Right forelimb (tissue), 1 donor: Measurements from ENCODE around the gene UST.
"Not testable (repeated sequence)": the region's sequence is repeated elsewhere in the genome, so short reads cannot be mapped to it uniquely, and the experiment has no call there.

Experiments used
- DNase-seq: peaks from one replicate; pipeline ENCODE4 v3.0.0-alpha.2; 2018

UST gene

DNA sequence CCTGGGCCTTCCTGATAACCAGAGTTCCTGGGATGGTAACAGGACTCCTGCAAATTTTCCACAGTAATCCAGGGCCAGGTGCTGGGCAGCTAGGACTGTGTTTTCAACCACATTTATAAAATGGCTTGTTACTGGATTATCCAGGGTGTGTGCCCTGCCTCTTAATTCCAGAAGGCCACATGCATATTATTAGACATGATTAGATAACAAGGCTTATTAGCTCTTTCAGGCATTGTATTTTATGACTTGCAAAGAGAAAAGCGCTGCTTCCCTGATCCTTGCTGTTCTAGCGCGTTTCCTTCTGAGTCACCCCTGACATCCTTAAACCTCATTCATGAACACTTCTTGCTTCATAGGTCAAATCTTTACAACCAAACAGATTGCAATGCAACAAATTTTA, 208.6 kb downstream of the UST start:
- DNase-seq: no peak

DNA sequence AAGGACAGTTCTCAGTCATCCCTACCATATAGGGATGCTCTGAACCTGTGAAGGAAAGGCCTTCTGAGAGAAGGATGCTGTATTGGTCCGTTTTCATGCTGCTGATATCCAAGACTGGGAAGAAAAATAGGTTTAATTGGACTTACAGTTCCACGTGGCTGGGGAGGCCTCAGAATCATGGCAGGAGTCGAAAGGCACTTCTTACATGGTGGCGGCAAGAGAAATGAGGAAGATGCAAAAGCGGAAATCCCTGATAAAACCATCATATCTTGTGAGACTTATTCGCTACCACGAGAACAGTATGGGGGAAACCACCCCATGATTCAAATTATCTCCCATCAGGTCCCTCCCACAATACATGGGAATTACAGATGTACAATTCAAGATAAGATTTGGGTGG, 209.3 kb downstream of the UST start:
- DNase-seq: not testable (repeated sequence)

DNA sequence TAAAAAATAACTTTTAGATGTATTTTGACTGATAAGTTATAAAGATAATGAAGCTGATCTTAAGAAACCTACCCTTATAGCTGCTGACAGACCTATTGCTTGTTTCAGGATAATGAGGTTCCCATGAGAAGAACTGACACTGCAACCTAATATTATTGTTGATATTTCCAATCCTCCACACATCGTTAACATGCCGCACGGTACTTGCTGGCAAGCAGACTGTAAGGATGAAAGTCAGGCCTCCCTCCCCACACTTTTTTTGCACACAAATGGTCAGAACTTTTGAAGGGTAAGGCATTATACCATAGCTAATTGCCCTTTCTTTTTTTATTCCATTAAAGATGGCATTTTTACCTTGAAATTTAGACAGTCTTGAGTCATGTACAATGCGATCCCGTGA, 210.9 kb downstream of the UST start:
- no peak for DNase-seq

DNA sequence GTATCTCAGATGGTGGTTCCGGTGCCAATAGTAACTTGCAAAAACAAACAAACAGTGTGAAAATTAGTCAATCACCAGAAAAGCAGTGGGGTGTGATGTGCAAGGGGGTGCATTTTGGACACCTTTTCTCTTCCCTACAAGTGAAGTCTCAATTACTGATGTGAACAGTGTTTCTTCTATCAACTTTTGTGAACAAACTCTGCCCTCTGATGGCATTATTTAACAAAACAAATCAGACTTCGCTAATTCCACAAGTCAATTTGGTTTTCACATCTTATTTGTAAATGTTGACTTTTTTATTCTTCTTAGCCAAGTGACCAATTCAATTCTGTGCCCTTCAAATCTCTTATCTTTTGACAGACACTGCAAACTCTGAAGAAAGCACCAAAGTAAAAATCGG, 212.2 kb downstream of the UST start:
- DNase-seq: no peak

DNA sequence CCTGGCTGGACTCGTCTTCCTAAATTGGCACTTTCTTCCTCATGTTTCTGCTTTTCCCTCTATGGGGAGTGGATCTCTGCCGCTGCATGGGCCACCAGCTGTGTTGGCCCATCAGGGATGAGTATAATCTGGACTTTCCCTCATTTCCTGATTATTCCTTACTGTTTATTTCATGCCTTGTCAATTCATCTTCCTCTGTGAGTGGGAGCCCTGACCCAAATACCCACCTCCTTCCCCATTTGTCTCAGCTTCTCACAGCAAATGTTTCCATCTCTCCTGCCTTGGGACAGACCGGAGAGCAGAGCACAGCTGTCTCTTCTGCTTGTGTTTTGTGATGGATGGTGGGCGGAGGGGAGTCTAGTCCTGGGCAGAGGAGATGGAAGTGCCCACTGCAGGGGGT, 212.7 kb downstream of the UST start:
- no peak for DNase-seq

DNA sequence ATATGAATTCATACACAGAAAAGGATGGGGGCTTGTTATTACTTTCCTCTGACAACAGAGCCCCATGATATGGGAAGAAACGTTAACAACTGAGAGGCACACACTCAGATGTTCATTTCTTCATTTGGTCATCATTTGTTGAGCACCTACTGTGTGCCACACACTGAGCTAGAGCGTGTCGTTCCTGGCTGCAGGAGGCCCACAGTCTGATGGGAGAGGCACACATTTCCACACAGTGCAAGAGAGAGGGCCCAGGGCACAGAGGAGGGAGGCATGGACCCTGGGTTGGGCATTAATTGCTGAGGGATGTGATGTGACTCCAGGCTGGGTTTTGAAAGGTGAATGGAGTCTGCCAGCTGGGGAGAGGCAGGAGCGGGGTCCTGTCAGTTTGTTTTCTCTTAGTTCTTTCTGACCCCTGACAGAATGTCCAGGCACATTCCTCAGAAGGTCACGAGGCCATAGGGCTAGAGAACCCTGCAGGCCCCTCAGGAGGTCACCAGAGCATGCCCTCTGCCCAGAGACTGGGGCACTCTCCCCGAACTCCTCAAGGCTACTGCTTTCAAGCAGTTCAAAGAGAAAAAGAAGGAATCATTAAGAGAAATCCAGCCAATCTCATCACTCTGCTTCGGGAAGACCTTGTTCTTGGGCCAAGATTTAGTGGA, 216.2 kb downstream of the UST start:
- DNase-seq: no peak

DNA sequence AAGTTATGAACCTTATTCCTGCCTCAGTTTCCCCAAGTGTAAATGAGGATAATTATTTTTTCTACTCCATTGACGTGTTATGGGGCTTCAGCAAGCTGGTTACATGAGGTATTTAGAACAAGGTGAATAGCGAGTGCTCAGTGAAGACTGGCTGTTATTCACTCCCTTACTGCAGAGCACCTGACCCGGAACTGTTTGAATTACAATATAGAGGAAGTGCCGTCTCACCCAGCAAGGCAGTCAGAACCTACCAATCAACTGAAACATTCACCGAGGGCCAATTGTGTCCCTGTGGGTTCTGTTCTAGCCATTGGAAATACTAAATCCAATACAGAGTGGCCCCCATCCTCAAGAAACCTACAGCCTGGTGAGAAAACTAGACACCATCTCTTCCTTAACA, 216.9 kb downstream of the UST start:
- no peak for DNase-seq

DNA sequence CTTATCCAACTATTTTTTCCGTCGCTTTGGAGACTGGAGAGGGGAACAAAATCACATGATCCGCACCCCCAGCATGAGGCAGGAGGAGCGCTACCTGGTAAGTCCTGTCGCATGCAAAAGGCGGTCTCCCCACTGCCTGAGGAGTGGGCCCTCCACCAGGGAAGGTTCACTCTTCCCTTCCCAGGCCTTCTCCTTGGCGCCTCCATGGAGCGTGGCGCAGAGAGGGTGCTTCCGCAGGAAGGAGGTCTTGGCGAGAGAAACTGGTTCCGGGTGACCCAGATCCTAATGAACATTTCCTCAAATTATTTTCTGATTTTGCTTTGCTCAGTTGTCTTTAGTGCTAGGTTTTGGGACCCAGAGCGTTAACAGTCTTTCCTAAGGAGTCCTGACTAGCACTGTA, 217.6 kb downstream of the UST start:
- no peak for DNase-seq

DNA sequence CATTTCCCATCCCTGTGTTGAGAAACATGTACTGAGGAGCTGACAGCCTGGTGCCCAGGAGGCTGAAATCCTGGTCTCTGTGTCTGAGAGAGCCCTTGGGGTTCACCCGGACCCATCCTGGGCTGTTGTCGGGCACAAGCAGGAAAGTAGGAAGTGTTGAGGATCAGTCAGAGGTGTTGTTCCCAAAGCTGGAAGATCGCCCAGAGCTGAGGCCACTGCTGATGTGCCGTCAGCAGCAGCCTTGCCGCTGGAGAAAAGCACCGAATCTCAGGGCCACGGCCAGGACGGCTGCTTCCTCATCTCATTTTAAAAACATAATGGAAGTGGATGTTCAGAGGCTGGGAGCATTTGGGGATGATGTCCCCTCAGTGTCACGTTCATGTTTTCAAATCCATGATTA, 218.5 kb downstream of the UST start:
- no peak for DNase-seq

DNA sequence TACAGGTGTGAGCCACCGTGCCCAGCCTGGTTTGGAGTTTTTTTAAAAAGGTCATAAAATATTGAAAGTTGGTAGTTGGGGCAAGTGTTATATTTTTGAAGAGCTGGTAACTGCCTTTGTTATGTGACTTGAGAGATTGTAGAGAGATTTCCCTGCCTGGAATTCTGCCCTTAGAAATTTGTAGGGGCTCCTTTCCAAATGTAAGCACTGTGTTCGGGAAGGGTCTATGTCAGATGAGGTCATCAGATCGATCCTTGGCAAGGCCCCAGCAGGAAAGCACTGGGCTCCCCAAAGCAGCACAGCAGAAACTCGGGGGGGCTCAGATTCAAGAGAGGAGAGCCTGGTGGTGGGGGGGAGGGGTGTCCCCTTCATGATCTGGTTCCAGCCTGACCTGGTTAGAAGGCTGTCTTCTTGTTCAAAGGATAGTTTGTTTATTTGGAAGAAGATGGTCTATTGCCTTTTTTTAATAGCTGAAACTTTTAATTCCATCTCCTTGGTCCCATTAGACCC, 220.2 kb downstream of the UST start:
- no peak for DNase-seq

DNA sequence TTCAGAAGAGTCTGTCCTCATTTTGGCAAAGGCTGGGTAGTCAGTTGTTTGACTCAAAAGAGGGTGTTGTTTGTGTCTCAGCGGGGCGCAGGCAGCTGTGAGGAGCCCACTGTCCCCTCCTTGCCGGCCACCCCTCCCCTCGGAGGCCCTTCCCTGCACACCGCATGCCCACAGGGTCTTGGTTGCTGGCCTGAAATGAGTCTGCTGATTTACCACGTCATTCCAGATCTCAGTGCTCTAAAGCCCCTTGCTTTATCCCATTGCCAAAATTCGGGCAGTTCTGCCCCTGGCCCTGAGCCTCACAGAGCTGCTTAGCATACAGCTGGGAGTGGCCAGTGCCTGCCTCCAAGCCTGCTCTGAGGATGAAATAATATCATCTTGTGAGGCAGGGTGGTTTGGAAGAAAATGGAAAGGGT, 220.7 kb downstream of the UST start:
- DNase-seq: no peak

DNA sequence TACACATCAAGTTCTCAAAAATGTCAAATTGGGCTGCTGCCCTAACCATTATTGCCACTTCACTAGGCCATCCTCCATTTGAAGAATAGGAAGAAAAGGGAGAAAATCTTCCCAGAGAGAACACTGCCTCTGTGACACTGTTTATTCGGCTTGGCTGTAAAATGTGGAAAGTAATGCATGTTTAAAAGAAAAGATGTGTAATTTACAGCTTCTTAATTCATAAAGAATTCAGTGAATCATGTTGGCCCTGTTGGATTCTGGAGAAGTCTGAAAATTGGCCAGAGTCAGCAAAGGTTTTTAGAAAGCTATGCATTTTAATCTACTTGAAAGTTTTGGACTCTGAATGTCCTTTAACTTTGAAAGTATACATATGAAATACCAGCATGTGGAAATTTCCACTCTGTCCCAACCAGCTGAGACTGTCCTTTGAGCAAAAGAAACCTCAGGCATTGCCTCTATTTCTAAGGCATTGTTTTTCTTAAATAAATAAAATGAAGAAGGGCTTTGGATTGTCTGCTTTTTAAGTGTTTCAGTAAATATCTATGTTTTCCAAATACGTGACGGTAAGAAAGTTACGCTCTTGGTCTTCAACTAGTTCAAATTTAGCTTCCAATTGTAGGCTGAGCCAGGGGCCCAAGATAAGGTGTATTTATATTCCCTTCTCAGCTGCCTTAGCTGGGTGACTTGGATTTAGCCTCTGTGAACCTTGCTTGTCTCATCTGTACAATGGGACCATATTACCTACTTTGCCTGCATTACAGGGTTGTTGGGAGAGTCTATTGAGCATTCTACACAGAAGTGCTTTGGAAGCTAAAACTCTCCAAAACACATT, 222.2 kb downstream of the UST start:
- no peak for DNase-seq

DNA sequence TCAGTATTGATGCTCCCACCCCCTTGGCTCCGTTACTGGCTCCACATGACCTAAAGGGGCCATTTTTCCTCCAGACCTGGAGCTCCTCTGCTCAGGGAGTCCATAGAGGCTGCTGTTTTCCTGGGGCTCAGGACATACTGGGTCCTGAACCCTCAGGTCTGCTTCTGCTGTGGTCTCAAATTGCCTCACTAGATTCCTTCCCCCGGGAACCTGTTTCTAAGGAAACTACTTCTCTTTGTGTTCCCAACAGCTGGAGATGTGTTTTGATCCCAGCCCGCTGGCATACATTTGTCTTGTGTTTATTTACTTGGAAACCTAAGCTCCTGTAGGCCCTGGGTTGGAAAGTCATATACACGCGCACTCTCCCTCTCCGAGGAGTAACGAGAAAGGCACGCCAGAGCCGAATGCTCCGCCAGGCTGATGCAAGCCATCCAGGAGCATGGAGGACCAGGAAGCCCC, 222.8 kb downstream of the UST start:
- DNase-seq: peak; percentile 80

DNA sequence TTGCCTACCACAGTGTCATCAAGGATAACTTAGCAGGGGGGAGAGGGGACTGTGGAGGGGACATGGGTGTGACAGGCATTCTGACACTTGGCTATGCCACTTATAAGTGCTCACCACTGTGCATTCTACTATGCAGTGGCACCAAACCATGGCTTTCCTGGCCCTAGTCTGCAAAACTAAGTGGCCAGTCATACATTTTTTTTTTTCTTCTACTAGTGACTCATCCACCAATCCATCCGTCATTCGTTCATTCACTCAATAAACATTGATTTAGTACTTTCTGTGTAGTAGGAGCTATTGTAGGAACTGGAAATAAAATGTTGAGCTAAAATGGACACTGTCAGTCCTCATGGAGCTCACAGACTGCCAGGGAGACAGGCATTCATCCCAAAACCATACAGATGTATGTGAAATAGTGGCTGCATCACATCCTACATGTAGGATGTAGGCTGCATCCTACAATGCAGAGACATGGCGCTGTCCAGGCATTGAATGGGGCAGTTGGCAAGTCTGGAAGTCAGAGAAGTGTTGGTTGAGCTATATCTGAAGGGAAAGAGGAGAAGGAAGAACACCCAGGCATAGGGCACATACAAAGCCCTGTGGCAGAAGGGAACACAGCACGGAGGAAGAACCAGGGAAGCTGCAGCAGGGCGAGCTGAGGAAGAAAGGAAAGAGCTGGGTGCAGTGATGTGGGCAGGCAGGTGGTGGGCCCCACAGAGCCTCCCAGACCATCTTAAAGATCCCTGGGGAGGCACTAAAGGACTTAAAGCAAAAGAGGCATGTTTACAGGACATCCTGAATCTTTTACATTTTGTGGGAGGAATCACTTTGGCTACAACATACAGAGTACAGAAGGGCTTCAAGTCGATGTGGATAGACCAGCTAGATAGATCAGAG, 224.4 kb downstream of the UST start:
- no peak for DNase-seq

DNA sequence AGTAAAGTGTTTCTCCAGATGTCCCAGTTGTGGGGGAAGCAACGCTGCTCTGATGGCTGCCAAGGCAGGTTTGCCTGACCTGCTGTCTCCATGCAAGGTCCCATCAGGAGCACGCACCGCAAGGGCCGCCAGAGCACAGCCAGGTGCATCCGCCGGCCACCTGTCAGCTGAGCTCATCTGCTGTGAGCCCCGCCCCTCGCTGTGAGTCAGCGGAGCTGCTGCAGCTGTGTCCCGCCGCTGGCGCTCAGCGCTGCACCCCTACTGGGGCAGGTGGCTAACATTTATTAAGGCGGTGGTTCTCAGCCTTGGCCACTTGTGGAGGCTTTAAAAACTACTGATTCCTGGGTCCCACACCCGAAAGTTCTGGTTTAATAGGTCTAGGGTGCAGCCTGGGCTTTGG, 225.7 kb downstream of the UST start:
- peak; percentile 85 for DNase-seq

DNA sequence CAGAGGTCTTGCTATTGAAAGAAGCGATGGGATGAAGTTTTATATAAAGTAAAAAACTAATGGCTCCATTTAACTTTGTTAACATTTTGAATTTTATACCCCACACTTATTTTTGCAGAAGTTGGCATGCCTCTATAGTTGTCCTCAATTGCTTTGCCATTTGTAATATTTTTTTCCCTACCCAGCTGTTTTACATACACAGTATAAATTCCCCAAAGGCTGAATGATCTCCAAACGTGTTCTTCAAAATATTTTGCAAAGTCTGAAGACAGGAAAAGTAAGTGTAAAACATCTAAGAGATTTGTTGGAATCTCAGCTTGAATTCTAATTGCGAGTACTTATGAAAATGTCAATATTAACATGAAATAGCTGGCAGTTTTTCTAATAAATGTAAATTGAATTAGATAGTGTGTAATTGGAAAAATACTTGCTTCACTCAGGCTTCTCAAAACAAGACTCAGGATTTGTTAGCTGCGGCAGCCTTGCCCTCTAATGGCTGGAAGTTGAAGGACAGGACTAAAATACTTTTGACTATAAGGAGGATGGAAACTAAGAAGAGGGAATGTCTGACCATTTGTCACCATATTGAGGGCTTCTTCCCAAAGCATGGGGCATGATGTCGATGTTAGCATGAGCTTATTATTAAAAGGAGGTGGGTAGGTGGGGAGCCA, 226.8 kb downstream of the UST start:
- no peak for DNase-seq

DNA sequence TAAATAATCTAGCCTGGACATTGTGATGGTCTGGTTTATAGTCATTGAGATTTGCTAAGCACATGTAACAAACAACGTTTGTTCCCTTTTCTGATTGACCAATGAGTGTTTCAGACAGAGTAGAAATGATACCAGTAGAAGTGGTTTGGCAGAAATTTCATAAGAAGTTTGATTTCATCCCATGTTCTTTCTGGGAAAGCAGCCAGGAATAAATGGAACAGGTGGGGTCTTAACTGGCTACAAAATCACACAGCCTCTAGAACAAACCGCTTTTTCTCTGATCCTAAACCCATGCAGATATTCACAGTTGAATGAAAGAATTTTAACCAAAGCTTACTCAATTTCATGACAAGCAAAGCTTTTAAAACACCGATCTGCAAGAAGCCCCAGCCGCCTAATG, 227.5 kb downstream of the UST start:
- no peak for DNase-seq

DNA sequence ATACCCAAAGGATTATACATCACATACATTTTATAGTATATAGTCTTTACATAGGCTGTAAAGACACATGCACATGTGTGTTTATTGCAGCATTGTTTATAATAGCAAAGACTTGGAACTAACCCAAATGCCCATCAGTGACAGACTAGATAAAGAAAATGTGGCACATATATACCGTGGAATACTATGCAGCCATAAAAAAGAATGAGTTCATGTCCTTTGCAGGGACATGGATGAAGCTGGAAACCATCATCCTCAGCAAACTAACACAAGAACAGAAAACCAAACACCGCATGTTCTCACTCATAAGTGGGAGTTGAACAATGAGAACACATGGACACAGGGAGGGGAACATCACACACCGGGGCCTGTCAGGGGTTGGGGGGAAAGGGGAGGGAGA, 231.5 kb downstream of the UST start:
- DNase-seq: not testable (repeated sequence)

DNA sequence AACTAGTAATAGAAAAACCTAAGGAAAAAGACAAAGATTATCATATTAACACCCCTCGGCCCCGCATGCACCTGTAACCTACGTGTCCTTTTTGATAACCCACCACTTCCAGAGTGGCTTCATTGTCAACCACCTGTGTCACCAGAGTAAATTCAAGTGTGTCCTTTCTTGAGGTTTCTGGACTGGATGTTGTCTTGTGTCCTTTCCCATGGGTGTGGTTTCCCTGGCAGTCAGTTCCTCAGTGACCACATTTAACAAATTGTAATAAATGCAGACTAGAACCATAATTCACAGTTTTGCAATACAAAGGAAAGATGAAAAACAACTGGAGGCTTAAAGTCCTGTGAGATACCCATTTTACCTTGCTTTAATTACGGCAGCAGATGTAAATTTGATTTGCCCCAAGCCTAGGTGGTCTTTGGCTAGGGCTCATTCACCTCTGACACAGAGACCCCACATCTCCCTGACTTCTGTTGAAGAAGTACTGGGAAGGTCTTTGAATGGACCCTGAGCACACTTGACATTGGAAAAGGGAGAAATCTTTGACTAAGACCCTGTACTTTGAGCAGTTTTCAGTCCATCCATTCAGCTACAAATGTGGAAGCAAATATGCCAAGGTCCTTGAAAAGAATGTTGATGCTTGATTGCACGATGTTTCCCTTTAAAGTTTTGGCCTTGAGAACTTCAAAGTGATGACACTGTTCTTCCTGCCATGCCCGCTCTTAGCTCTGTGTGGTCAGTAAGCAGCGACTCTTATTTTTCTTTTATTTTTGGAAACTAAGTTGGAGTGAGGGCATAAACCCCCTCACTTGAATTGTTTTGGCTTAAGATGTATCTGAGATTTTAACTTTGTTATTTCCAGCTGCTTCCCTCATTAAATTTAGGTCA, 232.4 kb downstream of the UST start:
- DNase-seq: no peak

DNA sequence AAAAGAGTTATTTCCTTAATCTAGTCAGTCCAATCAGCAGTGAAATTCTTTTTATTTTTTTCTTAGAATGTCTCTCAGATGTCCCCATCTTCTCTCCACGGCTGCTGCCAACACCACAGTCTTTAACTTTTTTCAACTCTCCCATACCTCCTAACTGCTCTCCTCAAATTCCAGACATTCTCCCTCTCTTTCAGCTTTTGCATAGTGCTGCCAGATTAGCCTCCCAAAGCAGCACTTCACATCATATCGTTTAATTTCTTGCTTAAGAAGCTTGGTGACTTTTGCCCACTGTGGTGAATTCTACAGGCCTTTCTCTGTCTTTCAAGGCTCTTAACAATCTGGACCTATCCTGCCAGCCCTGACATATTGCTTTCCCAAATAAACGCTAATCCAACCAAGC, 233.4 kb downstream of the UST start:
- no peak for DNase-seq

DNA sequence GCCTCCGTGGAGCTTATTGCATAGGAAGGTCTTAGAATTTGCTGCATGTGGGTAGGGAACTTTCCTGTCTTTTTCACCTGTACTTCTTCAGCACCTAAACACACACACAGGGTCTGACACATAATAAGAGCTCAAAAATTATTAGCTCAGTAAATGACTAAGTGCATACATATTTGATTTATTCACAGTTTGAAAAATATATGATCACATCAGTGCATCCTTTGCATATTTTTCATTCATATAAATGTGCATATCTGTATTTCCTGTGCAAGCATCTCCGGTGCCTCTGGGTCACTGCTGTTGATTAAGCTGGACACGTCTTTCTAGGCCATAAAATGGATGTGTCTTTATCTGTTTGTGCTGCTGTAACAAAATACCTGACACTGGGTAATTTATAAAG, 234.7 kb downstream of the UST start:
- DNase-seq: no peak
